Parathyroid adenoma (tissue), 2 donors: ENCODE measurements around the gene MPZ.
A peak's percentile ranks its signal among the peaks of the same experiment; 100 is the strongest.
"Not testable (repeated sequence)": the region's sequence is repeated elsewhere in the genome, so short reads cannot be mapped to it uniquely, and the experiment has no call there.

ENCODE experiments used
- H2AFZ ChIP-seq: fragments of 300-600 bp; sonication (generic); one replicate; pipeline ENCODE4 v1.7.0; 2017; ENCODE audit warnings: antibody characterized with exemption, mild to moderate bottlenecking
- H3K27ac ChIP-seq: fragments of 300-600 bp; sonication (generic); one replicate; pipeline ENCODE4 v1.7.0; 2017
- H3K27me3 ChIP-seq: fragments of 300-600 bp; sonication (generic); one replicate; pipeline ENCODE4 v1.7.0; 2017; ENCODE audit warnings: low read length; ENCODE audit not compliant: control insufficient read depth, insufficient read depth
- H3K36me3 ChIP-seq: fragments of 300-600 bp; sonication (generic); one replicate; pipeline ENCODE4 v1.7.0; 2017; ENCODE audit warnings: low read length; ENCODE audit not compliant: control insufficient read depth, insufficient read depth
- H3K4me1 ChIP-seq: fragments of 300-600 bp; sonication (generic); one replicate; pipeline ENCODE4 v1.7.0; 2017; ENCODE audit warnings: control low read depth
- H3K4me2 ChIP-seq: fragments of 300-600 bp; sonication (generic); one replicate; pipeline ENCODE4 v1.7.0; 2017; ENCODE audit warnings: low read length
- H3K4me3 ChIP-seq: fragments of 300-600 bp; sonication (generic); one replicate; pipeline ENCODE4 v1.7.0; 2017; ENCODE audit warnings: low read depth, low read length
- H3K79me2 ChIP-seq: fragments of 300-600 bp; sonication (generic); one replicate; pipeline ENCODE4 v1.7.0; 2017; ENCODE audit warnings: control low read depth
- H3K9ac ChIP-seq: fragments of 300-600 bp; sonication (generic); one replicate; pipeline ENCODE4 v1.7.0; 2017; ENCODE audit warnings: mild to moderate bottlenecking
- H3K9me3 ChIP-seq: fragments of 300-600 bp; sonication (generic); one replicate; pipeline ENCODE4 v1.7.0; 2017; ENCODE audit warnings: low read length; ENCODE audit not compliant: control insufficient read depth
- TF ChIP-seq, protein P1 (sequence below): fragments of 300-600 bp; sonication (generic); IDR thresholded peaks from one replicate; pipeline ENCODE4 v1.7.0; 2017; ENCODE audit warnings: antibody characterized with exemption, mild to moderate bottlenecking
- donor health status: primary hyperparathyroidism.

The MPZ gene

DNA sequence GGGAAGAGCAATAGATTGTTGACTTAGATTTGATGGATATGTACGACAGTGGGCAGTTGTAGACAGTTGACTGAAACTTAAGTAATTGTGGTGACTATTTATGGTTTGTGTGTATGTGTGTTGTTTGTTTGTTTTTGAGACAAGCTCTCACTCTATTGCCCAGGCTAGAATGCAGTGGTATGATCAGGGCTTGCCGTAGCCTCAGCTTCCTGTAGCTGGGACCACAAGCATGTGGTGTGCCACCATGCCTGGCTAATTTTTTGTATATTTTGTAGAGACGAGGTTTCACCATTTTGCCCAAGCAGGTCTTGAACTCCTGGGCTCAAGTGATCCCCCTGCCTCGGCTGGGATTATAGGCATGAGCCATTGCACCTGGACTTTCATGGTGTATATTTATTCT is 14.3 kb upstream of the MPZ start:
- no peak overlapping the region for H2AFZ ChIP-seq
- TF ChIP-seq, protein P1, sequence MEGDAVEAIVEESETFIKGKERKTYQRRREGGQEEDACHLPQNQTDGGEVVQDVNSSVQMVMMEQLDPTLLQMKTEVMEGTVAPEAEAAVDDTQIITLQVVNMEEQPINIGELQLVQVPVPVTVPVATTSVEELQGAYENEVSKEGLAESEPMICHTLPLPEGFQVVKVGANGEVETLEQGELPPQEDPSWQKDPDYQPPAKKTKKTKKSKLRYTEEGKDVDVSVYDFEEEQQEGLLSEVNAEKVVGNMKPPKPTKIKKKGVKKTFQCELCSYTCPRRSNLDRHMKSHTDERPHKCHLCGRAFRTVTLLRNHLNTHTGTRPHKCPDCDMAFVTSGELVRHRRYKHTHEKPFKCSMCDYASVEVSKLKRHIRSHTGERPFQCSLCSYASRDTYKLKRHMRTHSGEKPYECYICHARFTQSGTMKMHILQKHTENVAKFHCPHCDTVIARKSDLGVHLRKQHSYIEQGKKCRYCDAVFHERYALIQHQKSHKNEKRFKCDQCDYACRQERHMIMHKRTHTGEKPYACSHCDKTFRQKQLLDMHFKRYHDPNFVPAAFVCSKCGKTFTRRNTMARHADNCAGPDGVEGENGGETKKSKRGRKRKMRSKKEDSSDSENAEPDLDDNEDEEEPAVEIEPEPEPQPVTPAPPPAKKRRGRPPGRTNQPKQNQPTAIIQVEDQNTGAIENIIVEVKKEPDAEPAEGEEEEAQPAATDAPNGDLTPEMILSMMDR, result no peak
- H3K9me3 ChIP-seq, result no peaks in the 10 kb centered on the region
- H3K79me2 ChIP-seq, result no peaks in the 10 kb centered on the region
- no peaks in the 10 kb centered on the region for H3K36me3 ChIP-seq
- no peak overlapping the region for H3K4me3 ChIP-seq
- H3K27ac ChIP-seq, result no peak overlapping the region
- no peak overlapping the region for H3K4me2 ChIP-seq
- no peaks in the 10 kb centered on the region for H3K4me1 ChIP-seq
- H3K27me3 ChIP-seq, result no peaks in the 10 kb centered on the region
- H3K9ac ChIP-seq, result no peak overlapping the region

DNA sequence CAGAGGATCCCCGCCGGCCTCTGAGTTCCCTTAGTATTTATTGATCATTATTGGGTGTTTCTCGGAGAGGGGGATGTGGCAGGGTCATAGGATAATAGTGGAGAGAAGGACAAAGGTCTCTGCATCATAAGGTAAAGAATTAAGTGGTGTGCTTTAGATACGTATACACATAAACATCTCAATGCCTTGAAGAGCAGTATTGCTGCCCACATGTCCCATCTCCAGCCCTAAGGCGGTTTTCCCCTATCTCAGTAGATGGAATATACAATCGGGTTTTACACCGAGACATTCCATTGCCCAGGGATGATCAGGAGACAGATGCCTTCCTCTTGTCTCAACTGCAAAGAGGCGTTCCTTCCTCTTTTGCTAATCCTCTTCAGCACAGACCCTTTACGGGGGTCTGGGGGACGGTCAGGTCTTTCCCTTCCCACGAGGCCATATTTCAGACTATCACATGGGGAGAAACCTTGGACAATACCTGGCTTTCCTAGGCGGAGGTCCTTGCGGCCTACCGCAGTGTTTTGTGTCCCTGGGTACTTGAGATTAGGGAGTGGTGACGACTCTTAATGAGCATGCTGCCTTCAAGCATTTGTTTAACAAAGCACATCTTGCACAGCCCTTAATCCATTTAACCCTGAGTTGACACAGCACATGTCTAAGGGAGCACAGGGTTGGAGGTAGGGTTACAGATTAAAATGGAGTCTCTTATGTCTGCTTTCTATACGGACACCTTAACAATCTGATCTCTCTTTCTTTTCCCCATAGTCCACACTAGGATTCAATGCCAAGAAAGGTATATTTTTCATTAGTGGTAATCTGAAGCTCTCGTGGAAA is 6.3 kb upstream of the MPZ start:
- H3K27ac ChIP-seq, H3K36me3 ChIP-seq, H3K9me3 ChIP-seq, H3K27me3 ChIP-seq, H3K4me2 ChIP-seq, H3K79me2 ChIP-seq, H3K4me1 ChIP-seq, H3K9ac ChIP-seq, H3K4me3 ChIP-seq, H2AFZ ChIP-seq: not testable (repeated sequence)

DNA sequence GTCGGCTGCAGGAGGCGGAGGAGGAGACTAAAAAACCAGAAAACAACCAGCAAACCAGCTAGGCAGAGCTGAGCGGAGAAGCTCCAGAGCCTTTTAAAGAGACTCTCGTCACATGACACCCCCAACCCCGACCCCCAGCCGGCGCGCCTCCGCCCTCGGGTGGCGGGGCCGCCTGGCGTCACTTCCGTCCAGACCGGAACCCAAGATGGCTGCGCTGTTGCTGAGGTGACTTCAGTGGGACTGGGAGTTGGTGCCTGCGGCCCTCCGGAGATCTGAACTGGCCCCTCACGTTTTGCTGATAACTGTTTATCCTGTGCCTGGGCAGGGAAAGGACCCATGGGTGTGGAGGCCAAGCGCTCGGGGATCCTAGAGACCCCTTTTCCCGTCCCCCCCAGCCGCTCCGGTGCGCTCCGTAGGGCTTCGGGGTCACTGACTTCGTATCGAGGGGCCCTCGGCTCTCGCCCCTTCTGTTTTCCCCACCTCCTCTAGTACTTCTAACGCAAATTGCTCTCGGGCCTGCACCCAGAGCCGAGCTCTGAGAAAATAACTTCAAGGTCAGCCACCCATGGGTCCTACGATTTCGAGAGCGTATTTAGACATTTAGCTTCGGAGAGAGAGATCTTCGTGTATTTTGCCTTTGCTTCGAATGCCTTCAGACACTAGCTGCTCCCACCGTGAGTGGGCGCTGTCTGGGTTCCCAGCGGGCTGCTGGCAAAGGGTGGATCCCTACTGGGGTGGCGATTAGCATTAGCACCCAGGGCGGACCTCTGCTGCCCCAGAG is 4.6 kb upstream of the MPZ start, which contains the start of gene SDHC:
TSS of gene SDHC (plus strand) at position 181 of the 781 bp plus-strand sequence. CDS start at position 206, 25 bp downstream.
- peak within 1 kb of the TSS; percentile 93 for H2AFZ ChIP-seq
- H3K9ac ChIP-seq, result peak within 1 kb of the TSS; percentile 87
- peak within 1 kb of the TSS; percentile 96 for H3K4me3 ChIP-seq
- peak within 1 kb of the TSS; percentile 74 for H3K4me2 ChIP-seq
- H3K79me2 ChIP-seq, result peaks cover 6% of the 10 kb centered on the region
- TF ChIP-seq, protein P1, result peak; percentile 10
- H3K27ac ChIP-seq, result peak within 1 kb of the TSS; percentile 92
- H3K27me3 ChIP-seq, result no peaks in the 10 kb centered on the region
- peaks cover 7% of the 10 kb centered on the region for H3K4me1 ChIP-seq
- H3K9me3 ChIP-seq, result no peaks in the 10 kb centered on the region
- no peaks in the 10 kb centered on the region for H3K36me3 ChIP-seq

DNA sequence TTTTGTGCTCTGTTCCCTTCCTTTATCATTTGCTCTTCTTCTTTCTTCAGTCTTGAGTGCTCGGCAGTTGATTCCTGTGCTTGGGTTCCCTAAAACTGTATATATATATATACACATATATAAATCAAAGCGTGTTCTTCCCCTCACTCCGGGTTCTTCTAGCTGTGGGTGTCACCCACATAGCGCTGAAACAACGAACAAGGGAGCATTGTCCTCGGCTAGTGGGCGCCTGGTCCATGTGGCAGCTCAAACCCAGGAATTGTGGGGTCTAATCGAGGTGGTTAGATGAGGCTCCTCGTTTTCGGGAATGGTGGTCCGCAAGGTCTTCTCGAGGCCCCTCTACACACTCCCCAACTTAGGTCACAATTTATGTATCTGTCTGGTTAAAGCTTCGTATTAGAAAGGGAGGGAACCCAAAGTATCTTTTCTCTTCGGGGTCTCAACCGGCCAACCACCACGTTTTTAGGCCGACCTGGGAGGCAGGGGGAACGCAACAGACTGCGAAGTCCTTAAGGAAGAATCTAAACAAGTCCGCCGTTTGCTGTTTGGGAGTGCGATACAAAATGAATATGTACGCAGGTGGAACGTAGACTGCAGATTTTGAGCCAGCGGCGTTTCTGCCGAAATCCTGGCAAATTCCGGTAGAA is 3.9 kb upstream of the MPZ start:
- no peaks in the 10 kb centered on the region for H3K27me3 ChIP-seq
- no peak overlapping the region for H3K9ac ChIP-seq
- TF ChIP-seq, protein P1, result no peak
- H3K36me3 ChIP-seq, result no peaks in the 10 kb centered on the region
- H3K9me3 ChIP-seq, result no peaks in the 10 kb centered on the region
- peak overlapping the region; percentile 92 for H3K27ac ChIP-seq
- peaks cover 7% of the 10 kb centered on the region for H3K4me1 ChIP-seq
- H2AFZ ChIP-seq, result peak overlapping the region; percentile 93
- peak overlapping the region; percentile 74 for H3K4me2 ChIP-seq
- H3K4me3 ChIP-seq, result peak overlapping the region; percentile 96
- H3K79me2 ChIP-seq, result peaks cover 6% of the 10 kb centered on the region
